ENCODE results near the gene SLC28A2. TPM values are rescaled to one million over a fixed set of nuclear protein-coding genes. Genes with fewer than 3 reads are reported as not detected.
"Not testable (repeated sequence)": the region's sequence is repeated elsewhere in the genome, so short reads cannot be mapped to it uniquely, and the experiment has no call there.

The SLC28A2 gene
- total RNA-seq, 1 donor from 2014 or later = not detected

- Histone ChIP-seq H3K27me3 (ENCODE audit: control insufficient read depth, insufficient read depth, low read length) (no peaks in the 10 kb centered on the region), H3K36me3 (ENCODE audit: control insufficient read depth, insufficient read depth, low read length) (no peaks in the 10 kb centered on the region), H3K4me3 (ENCODE audit: low read depth, low read length) (no peak overlapping the region)
- DNase-seq (ENCODE audit: low read depth) (no peak), FAIRE-seq (no peak)
- no peak for TF ChIP-seq CTCF (IDR thresholded peaks at IDR 0.05; ENCODE audit: insufficient read depth, low read length, severe bottlenecking)
Measured at GRCh38 chr15:45304711-45305110, 52.7 kb downstream of the SLC28A2 start.

- FAIRE-seq (no peak), DNase-seq (ENCODE audit: low read depth) (no peak)
- no peaks in the 10 kb centered on the region for H3K27me3 ChIP-seq (ENCODE audit: control insufficient read depth, insufficient read depth, low read length)
- no peak overlapping the region for H3K4me3 ChIP-seq (ENCODE audit: low read depth, low read length)
- no peaks in the 10 kb centered on the region for H3K36me3 ChIP-seq (ENCODE audit: control insufficient read depth, insufficient read depth, low read length)
- TF ChIP-seq CTCF (IDR thresholded peaks at IDR 0.05; ENCODE audit: insufficient read depth, low read length, severe bottlenecking) = no peak
Measured at GRCh38 chr15:45306105-45306504, 54.1 kb downstream of the SLC28A2 start.

DNA sequence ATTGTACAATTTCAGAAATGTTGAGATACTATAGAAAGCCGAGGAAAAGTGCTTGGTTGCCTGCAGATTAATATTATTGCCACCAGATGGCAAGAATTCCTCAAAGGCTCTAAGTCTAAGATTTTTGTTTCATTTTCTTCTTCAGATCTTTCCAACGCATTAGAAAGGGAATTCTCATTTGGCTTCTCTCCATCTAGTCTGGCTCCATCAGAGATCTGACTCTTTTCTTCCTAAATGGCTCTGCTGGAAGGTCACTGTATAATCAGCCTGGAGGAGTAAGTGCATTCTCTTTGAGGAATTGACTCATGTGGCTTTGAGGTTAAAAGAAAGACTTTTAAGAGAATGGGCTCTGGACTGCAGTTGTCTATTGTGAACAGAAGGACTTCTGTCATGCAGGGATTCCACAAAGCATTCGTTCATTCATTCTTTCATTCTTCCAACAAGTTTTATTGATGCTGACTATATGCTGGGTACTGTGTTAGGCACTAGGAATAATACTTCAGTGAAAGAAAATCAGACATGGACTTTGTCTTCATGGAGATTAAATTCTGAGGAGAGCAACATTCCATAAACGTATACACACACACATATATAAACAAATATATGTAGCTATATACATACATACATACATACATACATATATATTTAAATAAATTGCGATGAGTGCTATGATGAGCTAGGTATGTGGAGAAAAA is 55.3 kb downstream of the SLC28A2 start:
- FAIRE-seq = no peak
- DNase-seq (ENCODE audit: low read depth) = peak; percentile 40
- TF ChIP-seq CTCF (IDR thresholded peaks at IDR 0.05; ENCODE audit: insufficient read depth, low read length, severe bottlenecking) = peak; percentile 47
- Histone ChIP-seq H3K4me3 (ENCODE audit: low read depth, low read length) (no peak overlapping the region), H3K36me3 (ENCODE audit: control insufficient read depth, insufficient read depth, low read length) (no peaks in the 10 kb centered on the region), H3K27me3 (ENCODE audit: control insufficient read depth, insufficient read depth, low read length) (no peaks in the 10 kb centered on the region)

- H3K4me3 ChIP-seq (ENCODE audit: low read depth, low read length); DNase-seq (ENCODE audit: low read depth); H3K27me3 ChIP-seq (ENCODE audit: control insufficient read depth, insufficient read depth, low read length); FAIRE-seq; H3K36me3 ChIP-seq (ENCODE audit: control insufficient read depth, insufficient read depth, low read length): not testable (repeated sequence)
Measured at GRCh38 chr15:45314117-45314516, 62.1 kb downstream of the SLC28A2 start.

- FAIRE-seq (no peak), DNase-seq (ENCODE audit: low read depth) (no peak)
- Histone ChIP-seq H3K4me3 (ENCODE audit: low read depth, low read length) (no peak overlapping the region), H3K36me3 (ENCODE audit: control insufficient read depth, insufficient read depth, low read length) (no peaks in the 10 kb centered on the region), H3K27me3 (ENCODE audit: control insufficient read depth, insufficient read depth, low read length) (no peaks in the 10 kb centered on the region)
- TF ChIP-seq CTCF (IDR thresholded peaks at IDR 0.05; ENCODE audit: insufficient read depth, low read length, severe bottlenecking) = no peak
Measured at GRCh38 chr15:45314960-45315359, 62.9 kb downstream of the SLC28A2 start.

GRCh38 chr15:45319472-45320214 is 67.6 kb downstream of the SLC28A2 start:
- FAIRE-seq (no peak), DNase-seq (ENCODE audit: low read depth) (no peak)
- Histone ChIP-seq H3K4me3 (ENCODE audit: low read depth, low read length) (no peak overlapping the region), H3K27me3 (ENCODE audit: control insufficient read depth, insufficient read depth, low read length) (no peaks in the 10 kb centered on the region), H3K36me3 (ENCODE audit: control insufficient read depth, insufficient read depth, low read length) (no peaks in the 10 kb centered on the region)
- no peak for TF ChIP-seq CTCF (IDR thresholded peaks at IDR 0.05; ENCODE audit: insufficient read depth, low read length, severe bottlenecking)
